ENCODE measurements around the gene PLCB3.

The PLCB3 gene

DNA sequence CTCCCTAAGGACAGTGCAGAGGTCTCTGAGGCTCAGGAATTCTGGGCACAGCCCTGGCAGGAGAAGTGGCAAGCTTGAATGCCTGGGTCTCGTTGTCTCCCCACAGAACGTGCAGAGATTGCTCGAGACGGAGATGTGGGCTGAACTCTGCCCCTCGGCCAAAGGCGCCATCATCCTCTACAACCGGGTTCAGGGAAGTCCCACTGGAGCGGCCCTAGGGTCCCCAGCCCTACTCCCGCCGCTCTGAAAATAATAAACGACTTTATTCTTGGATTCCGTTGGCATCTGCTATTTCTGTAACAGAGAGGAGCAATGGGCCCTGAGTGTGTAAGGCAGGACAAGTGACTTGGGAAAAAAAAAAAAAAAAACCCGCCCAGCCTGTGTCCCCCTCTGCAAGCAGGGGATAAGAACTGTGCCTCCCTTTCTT is 21.6 kb upstream of the PLCB3 start:
- TF ChIP-seq, protein P1, sequence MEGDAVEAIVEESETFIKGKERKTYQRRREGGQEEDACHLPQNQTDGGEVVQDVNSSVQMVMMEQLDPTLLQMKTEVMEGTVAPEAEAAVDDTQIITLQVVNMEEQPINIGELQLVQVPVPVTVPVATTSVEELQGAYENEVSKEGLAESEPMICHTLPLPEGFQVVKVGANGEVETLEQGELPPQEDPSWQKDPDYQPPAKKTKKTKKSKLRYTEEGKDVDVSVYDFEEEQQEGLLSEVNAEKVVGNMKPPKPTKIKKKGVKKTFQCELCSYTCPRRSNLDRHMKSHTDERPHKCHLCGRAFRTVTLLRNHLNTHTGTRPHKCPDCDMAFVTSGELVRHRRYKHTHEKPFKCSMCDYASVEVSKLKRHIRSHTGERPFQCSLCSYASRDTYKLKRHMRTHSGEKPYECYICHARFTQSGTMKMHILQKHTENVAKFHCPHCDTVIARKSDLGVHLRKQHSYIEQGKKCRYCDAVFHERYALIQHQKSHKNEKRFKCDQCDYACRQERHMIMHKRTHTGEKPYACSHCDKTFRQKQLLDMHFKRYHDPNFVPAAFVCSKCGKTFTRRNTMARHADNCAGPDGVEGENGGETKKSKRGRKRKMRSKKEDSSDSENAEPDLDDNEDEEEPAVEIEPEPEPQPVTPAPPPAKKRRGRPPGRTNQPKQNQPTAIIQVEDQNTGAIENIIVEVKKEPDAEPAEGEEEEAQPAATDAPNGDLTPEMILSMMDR (IDR thresholded peaks at IDR 0.05): no peak

DNA sequence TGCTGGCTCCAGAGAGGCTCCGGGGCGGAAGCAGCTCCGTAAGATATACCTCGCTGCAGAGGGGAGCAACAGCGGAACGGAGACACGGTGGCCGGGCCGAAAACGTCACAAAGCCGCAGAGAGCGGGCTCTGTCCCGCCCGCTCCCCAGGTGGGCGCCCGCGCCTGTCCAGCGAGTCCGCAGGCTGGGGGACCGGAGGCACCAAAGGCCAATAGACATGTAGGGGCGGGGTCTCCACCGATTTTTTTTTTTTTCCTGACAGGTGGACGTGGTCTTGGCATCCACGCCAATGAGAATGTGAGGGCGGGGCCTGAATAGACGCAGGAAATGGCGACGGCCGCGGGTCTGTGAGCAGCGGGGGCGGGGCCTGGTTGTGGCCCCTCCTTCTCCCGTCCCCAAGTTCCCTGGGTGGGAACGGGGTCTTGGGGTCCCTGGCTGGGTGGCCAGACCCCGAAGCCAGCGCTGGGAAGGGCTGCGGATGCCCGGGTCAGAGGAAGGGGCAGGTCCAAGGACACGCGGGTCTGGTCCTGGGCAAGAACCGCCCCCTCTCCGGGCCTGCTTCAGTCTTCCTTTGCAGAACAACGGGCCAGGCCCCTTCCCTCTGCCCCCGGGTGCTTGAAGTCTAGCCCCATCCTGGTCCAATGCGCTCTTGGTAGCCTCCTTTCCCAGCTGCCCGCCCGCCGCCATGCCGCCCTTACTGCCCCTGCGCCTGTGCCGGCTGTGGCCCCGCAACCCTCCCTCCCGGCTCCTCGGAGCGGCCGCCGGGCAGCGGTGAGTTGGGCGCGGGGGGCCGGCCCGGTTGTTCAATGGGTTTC is 21.0 kb upstream of the PLCB3 start, which contains the start of gene DNAJC4:
Gene DNAJC4, plus strand, starts transcription at position 378 of the 814 bp plus-strand sequence. Its CDS starts 307 bp downstream, at position 685.
- TF ChIP-seq, protein P1 (IDR thresholded peaks at IDR 0.05): no peak

DNA sequence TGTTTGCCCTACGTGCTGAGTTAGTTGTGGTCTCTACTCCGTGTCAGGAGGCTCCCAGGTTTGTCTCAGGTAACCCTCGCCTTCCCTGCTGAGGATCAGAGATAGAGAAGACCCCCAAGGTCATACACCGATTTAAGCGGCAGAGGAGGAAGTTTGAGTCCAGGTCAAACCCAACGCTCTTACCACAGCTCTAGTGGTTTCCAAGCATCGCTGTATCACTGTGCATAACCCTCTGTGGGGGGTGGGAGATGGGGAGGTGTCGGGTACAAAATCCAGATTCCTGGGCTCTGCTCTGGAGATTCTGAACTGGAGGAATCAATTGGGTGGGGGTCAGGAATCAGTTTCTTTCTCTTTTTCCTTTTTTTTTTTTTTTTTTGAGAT is 20.4 kb upstream of the PLCB3 start:
- TF ChIP-seq, protein P1 (IDR thresholded peaks at IDR 0.05): no peak

DNA sequence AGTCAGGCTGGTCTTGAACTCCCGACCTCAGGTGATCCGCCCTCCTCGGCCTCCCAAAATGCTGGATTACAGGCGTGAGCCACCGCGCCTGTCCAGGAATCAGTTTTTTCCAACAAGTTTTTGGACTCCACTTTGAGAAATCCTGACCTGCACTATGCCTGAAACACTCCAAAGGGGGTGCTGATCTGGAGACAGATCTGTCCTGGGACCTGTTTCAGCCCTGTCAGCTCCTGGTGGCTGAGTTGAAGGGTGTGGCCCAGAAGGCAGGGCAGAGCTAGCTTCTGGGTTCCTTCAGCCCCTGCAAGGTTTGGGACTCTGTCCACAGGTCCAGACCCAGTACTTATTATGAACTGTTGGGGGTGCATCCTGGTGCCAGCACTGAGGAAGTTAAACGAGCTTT is 19.8 kb upstream of the PLCB3 start:
- TF ChIP-seq, protein P1 (IDR thresholded peaks at IDR 0.05): no peak

DNA sequence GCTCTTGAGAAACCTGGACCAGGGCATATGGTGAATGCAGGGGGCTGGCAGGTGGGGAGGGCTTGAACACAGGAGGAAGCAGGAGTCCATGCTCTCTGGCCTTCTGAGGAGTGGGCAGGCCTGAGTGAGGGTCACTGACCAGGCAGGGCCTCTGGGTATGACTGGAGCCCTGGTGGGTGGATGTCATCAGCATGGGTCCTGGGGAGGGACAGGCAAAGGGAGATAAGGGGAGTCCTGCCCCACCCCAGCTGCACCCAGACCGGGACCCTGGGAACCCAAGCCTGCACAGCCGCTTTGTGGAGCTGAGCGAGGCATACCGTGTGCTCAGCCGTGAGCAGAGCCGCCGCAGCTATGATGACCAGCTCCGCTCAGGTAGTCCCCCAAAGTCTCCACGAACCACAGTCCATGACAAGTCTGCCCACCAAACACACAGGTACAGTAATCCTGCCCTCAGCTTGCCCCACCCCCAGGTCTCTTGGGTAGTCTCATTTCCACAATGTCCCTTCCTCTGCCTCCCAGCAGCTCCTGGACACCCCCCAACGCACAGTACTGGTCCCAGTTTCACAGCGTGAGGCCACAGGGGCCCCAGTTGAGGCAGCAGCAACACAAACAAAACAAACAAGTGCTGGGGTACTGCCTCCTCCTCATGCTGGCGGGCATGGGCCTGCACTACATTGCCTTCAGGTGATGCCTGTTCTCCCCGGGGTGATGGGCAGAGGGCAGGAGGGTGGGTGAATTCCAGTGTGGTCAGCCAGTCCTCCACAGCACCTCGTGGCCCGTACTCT is 19.0 kb upstream of the PLCB3 start:
- TF ChIP-seq, protein P1 (IDR thresholded peaks at IDR 0.05): no peak

DNA sequence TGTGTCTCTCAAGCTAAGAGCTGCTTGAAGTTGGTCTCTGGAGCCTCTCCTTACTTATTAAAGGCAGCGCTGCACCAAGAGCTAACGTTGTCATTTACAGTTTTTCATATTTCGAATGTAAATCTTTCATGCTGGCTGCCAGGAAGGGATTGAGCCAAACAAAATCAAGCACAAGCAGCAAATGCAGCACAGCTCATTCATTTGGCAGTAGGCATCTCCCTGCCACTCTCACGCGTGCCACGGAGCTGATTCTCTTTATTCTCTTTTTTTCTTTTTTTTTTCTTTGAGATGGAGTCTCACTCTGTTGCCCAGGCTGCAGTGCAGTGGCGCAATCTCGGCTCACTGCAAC is 18.4 kb upstream of the PLCB3 start:
- TF ChIP-seq, protein P1 (IDR thresholded peaks at IDR 0.05): no peak

DNA sequence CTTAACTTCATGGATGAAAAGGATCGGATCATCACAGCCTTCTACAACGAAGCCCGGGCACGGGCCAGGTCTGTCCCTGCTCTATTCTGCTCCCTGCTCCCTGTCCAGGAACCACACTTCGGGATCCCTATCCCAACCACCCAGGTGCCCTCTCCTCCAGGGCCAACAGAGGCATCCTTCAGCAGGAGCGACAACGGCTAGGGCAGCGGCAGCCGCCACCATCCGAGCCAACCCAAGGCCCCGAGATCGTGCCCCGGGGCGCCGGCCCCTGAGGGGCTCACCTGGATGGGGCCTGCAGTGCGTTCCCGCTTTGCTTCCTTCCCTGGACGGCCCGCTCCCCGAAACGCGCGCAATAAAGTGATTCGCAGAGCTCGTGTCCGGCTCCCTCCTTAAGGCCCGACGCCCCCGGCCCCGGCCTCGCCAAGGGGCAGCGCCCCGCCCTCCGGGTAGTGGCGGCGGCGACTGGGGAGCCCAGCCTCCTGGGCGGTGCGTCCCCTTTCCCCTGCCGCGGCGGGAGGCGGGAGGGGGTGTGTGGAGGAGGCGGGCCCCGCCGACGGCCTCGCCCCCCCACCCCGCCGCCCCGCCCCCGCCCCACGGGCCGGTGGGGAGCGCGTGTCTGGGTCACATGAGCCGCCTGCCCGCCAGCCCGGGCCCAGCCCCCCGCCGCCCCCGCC is 17.3 kb upstream of the PLCB3 start, which contains the start of gene VEGFB:
Gene VEGFB, plus strand, starts transcription at position 672 of the 674 bp plus-strand sequence. CDS start 250 bp downstream, outside the sequence.
- TF ChIP-seq, protein P1 (IDR thresholded peaks at IDR 0.05): no peak
